ENCODE results near the gene ARID3B. TPM values are rescaled to one million over a fixed set of nuclear protein-coding genes. Genes with fewer than 3 reads are reported as not detected.
A peak's percentile ranks its signal among the peaks of the same experiment; 100 is the strongest.

ARID3B gene
- polyA plus RNA-seq, 2 of the 4 experiments (the other 2 are of a cell fraction) = 2.3 TPM

DNA sequence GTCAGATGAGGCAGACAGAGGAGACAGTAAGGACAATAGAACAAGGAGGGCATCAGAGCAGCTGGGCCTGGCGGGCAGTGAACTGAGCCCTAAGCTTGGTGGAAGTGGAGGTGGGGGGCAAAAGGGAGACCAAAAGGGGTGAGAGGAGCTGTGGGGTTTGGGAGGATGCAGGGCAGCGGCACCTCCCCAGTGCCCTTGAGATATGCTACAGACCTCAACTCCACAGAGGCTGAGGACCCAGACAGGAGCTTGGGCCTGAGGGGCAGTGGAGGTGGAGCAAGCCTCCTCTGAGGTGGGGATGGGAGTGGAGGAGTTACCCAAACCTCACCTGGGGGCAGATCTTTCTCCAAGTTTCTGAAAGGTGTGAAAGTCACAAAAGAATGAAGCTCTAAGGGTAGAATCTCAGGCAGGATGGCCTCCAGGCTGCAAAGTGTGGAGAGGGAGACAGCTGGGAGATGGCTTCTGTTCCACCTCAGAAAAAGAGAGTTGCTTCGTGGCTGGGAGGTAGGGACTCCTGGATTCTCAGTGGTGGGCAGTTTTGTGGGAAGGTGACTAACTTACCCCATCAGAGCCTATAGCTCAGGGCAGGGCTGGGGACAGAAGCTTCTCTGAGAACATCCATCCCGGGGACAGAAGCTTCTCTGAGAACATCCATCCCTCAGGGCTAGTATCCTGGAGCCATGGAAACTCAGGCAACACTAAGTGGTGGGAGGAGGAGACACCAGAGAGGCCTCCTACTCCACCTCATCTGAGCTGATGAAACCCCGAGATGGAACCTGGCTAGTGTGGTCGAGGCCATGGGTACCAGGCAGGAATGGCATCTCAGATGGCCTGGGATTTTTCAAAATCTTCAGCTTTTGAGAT, 72.3 kb downstream of the ARID3B start:
- WGBS (ENCODE audit: missing lambda C conversion rate) = 85% methylated on average over 6 of the region's 6 CpGs
- H3K4me3 ChIP-seq = no peak overlapping the region
- TF ChIP-seq CBX2 (IDR thresholded peaks at IDR 0.05; ENCODE audit: borderline replicate concordance, low read depth) = no peak
- no peak for TF ChIP-seq TFCP2L1 (CRISPR knock-in tag; IDR thresholded peaks at IDR 0.05)
- TF ChIP-seq POLR2A (IDR thresholded peaks at IDR 0.05; ENCODE audit: low read length) = no peak
- TF ChIP-seq MAZ (IDR thresholded peaks at IDR 0.05; ENCODE audit: borderline replicate concordance, low read depth, low read length) = no peak
- no peak for TF ChIP-seq RFX5 (IDR thresholded peaks at IDR 0.05)
- no peak for TF ChIP-seq ZFP36 (IDR thresholded peaks at IDR 0.05; ENCODE audit: borderline replicate concordance, partially characterized antibody)
- no peak for TF ChIP-seq CHD2 (IDR thresholded peaks at IDR 0.05; ENCODE audit: low read length, partially characterized antibody)
- no peak for TF ChIP-seq ZSCAN20 (CRISPR knock-in tag; IDR thresholded peaks at IDR 0.05)
- no peak for TF ChIP-seq KDM1A (IDR thresholded peaks at IDR 0.05; ENCODE audit: low read depth)
- no peak for TF ChIP-seq ZC3H11A (IDR thresholded peaks at IDR 0.05)
- no peak for TF ChIP-seq MYC (IDR thresholded peaks at IDR 0.05; ENCODE audit: borderline replicate concordance, low read length)
- TF ChIP-seq HOXB5 (CRISPR knock-in tag; IDR thresholded peaks at IDR 0.05) = no peak
- H3K4me2 ChIP-seq = peak overlapping the region; percentile 86
- DNase-seq (ENCODE audit: low read depth in 1 of 2, low spot score in 1 of 2) (no peak), ATAC-seq (no peak), FAIRE-seq (no peak)
- POLR2A ChIA-PET = interaction anchor here (1.3 kb wide), 1 partner anchor 15 kb away, joined by 3 read pairs; no protein-coding TSS in a partner anchor
- no peaks in the 10 kb centered on the region for H3K9me3 ChIP-seq
- CTCF ChIA-PET = interaction anchor here (0.9 to 3.5 kb wide), 4 partner anchors 8 to 174 kb away, joined by 3 to 17 read pairs (median 6); no protein-coding TSS in a partner anchor
- H3K4me1 ChIP-seq = peaks cover 11% of the 10 kb centered on the region; the same call in 1 of the 3 replicates
- H3K27ac ChIP-seq = peak overlapping the region in 1 of 2 experiments; percentile 98; a peak in 2 of 6 replicates

DNA sequence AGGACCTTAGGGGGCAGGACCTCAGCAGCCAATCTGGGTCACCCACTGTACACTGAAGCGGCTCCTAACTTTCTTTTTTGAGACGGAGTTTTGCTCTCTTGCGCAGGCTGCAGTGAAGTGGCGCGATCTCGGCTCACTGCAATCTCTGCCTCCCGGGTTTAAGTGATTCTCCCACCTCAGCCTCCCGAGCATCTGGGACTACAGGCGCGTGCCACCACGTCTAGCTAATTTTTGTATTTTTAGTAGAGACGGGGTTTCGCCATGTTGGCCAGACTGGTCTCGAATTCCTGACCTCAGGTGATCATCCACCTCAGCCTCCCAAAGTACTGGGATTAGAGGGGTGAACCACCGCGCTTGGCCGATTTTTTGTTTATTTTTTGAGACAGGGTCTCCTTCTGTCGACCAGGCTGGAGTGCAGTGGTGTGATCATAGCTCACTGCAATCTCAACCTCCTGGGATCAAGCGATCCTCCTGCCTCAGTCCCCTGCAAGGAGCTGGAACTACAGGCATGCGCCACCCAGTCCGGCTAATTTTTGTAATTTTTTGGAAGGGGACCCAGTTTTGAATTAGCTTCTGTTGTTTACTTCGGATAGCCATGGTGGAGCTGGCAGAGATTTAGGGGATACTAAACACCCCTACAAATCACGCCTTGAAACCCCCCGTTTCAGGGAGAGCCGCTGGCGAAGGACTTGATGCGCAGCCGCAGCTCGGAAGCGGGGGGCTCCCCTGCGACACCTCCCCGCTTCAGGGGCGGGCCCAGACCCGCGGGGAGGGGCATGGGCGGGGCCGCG, 73.1 kb downstream of the ARID3B start:
- peak in 1 of 2 experiments; percentile 64 for DNase-seq (ENCODE audit: low read depth in 1 of 2, low spot score in 1 of 2)
- ATAC-seq = no peak
- ChIA-PET CTCF (interaction anchor here (0.9 to 13.4 kb wide), 6 partner anchors 10 to 175 kb away, joined by 3 to 218 read pairs (median 4); no protein-coding TSS in a partner anchor), POLR2A (interaction anchor here (1.3 to 2.0 kb wide), 3 partner anchors 16 to 73 kb away, joined by 3 to 13 read pairs (median 3); partner anchors contain the start of gene ARID3B)
- H3K4me2 ChIP-seq = peak overlapping the region; percentile 86
- no peak for FAIRE-seq
- H3K9me3 ChIP-seq = no peaks in the 10 kb centered on the region
- H3K4me3 ChIP-seq = peak overlapping the region; percentile 93
- WGBS (ENCODE audit: missing lambda C conversion rate) = 36% methylated on average over 22 of the region's 38 CpGs
- H3K4me1 ChIP-seq = peaks cover 11% of the 10 kb centered on the region; the same call in 1 of the 3 replicates
- H3K27ac ChIP-seq = peak overlapping the region; percentile 91 to 98
- TF ChIP-seq, protein P1, sequence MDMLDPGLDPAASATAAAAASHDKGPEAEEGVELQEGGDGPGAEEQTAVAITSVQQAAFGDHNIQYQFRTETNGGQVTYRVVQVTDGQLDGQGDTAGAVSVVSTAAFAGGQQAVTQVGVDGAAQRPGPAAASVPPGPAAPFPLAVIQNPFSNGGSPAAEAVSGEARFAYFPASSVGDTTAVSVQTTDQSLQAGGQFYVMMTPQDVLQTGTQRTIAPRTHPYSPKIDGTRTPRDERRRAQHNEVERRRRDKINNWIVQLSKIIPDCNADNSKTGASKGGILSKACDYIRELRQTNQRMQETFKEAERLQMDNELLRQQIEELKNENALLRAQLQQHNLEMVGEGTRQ (IDR thresholded peaks at IDR 0.05) = no peak
- TF ChIP-seq RFX5 (IDR thresholded peaks at IDR 0.05) = no peak
- TF ChIP-seq BCL3 (IDR thresholded peaks at IDR 0.05) = no peak
- no peak for TF ChIP-seq FOSB (CRISPR knock-in tag; IDR thresholded peaks at IDR 0.05)
- TF ChIP-seq ESRRA (IDR thresholded peaks at IDR 0.05; ENCODE audit: borderline replicate concordance, low read length) = no peak
- no peak for TF ChIP-seq EP300 (IDR thresholded peaks at IDR 0.05)
- TF ChIP-seq CBX8 (IDR thresholded peaks at IDR 0.05) = no peak
- no peak for TF ChIP-seq ZNF302 (CRISPR knock-in tag; IDR thresholded peaks at IDR 0.05)
- no peak for TF ChIP-seq HEYL (CRISPR knock-in tag; IDR thresholded peaks at IDR 0.05)
- TF ChIP-seq TP53 (CRISPR knock-in tag; IDR thresholded peaks at IDR 0.05) = no peak
- no peak for TF ChIP-seq BHLHE40 (IDR thresholded peaks at IDR 0.05; ENCODE audit: low read depth, low read length)
- TF ChIP-seq ZFP36 (IDR thresholded peaks at IDR 0.05; ENCODE audit: borderline replicate concordance, partially characterized antibody) = no peak
- no peak for TF ChIP-seq POLR2AphosphoS2 (conservative IDR thresholded peaks at IDR 0.05; ENCODE audit: low read length)
- no peak for TF ChIP-seq SREBF2 (IDR thresholded peaks at IDR 0.05)

Data from A549 (cell line).